ENCODE results near the gene ADSL. TPM values are rescaled to one million over a fixed set of nuclear protein-coding genes. Genes with fewer than 3 reads are reported as not detected.

The ADSL gene
- total RNA-seq, 4 donors from 2014 or later = 32.2 to 163 (median 37.4) TPM

DNA sequence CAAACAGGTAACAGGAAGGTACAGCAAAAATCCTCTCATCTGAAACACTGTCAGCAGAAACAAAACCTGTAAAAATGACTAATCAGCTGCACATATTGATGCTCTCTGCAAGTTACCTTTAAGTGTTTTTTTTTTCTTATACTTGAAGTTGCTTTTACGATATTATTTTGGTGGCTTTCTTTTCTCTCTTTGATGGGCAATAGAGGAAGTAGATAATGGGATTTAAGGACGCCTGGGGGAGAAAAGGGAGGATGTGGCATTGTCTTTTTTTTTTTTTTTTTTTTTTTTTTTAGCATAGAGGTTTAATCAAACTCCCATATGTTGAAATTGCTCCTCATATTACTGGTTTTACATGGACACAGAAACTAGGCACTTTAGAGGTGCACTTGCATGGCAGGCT lies 11.4 kb upstream of the ADSL start:
- Histone ChIP-seq H3K36me3 (no peaks in the 10 kb centered on the region), H3K27me3 (no peaks in the 10 kb centered on the region), H3K4me3 (no peak overlapping the region), H3K9me3 (no peaks in the 10 kb centered on the region), H3K27ac (peak overlapping the region in 1 of 4 donors; percentile 50), H3K4me1 (peaks cover 0 to 8% (median 3%) of the 10 kb centered on the region in 4 donors)
- TF ChIP-seq, protein P1, sequence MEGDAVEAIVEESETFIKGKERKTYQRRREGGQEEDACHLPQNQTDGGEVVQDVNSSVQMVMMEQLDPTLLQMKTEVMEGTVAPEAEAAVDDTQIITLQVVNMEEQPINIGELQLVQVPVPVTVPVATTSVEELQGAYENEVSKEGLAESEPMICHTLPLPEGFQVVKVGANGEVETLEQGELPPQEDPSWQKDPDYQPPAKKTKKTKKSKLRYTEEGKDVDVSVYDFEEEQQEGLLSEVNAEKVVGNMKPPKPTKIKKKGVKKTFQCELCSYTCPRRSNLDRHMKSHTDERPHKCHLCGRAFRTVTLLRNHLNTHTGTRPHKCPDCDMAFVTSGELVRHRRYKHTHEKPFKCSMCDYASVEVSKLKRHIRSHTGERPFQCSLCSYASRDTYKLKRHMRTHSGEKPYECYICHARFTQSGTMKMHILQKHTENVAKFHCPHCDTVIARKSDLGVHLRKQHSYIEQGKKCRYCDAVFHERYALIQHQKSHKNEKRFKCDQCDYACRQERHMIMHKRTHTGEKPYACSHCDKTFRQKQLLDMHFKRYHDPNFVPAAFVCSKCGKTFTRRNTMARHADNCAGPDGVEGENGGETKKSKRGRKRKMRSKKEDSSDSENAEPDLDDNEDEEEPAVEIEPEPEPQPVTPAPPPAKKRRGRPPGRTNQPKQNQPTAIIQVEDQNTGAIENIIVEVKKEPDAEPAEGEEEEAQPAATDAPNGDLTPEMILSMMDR (IDR thresholded peaks at IDR 0.05) = no peak
- no peak for TF ChIP-seq POLR2A (IDR thresholded peaks at IDR 0.05)
- no peak for DNase-seq

DNA sequence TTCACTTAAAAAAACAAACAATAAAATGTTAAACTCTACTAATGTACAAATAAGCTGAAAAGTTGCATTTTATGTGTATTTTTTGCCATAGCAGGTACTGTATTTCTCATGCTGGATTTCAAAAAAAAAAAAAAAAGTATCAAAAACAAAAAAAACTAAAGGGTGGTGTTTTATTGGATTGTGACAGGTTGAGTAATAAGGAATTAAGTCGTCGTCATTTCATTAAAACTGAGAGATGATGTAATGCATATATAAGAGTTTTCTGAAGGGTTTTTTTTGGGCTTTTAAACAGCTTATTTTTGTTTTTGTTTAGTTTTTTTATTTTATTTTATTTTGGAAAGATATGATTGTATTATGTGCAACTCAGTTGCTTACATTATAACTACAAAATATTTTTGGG lies 10.9 kb upstream of the ADSL start:
- TF ChIP-seq POLR2A (IDR thresholded peaks at IDR 0.05) = no peak
- TF ChIP-seq, protein P1 (IDR thresholded peaks at IDR 0.05) = no peak
- H3K36me3 ChIP-seq = no peaks in the 10 kb centered on the region

DNA sequence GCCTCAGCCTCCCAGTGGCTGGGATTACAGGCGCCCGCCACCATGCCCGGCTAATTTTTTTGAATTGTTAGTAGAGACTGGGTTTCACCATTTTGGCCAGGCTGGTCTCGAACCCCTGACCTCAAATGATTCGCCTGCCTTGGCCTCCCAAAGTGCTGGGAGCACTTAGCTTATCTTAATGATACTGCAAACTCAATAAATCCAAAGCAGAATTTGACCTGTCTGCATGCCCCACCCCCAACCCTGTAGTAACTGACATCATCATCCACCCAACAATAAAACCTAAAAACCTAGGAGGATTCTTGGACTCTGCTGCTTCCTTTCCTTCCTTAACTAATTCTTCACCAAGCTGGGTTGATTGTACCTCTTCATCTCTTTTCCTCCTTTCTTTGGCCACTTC lies 6.3 kb upstream of the ADSL start:
- DNase-seq = peak in 1 of 3 donors; percentile 48
- Histone ChIP-seq H3K27me3 (no peaks in the 10 kb centered on the region), H3K27ac (no peak overlapping the region), H3K36me3 (no peaks in the 10 kb centered on the region), H3K4me1 (peaks cover 0 to 7% (median 3%) of the 10 kb centered on the region in 4 donors), H3K4me3 (no peak overlapping the region), H3K9me3 (no peaks in the 10 kb centered on the region)
- TF ChIP-seq POLR2A (IDR thresholded peaks at IDR 0.05) = no peak
- TF ChIP-seq, protein P1 (IDR thresholded peaks at IDR 0.05) = no peak

More for the DNA sequence above, 10.9 kb upstream of the ADSL start:
- Histone ChIP-seq H3K4me3 (no peak overlapping the region), H3K27ac (no peak overlapping the region), H3K27me3 (no peaks in the 10 kb centered on the region), H3K9me3 (no peaks in the 10 kb centered on the region), H3K4me1 (peaks cover 0 to 8% (median 4%) of the 10 kb centered on the region in 4 donors)
- DNase-seq = no peak

DNA sequence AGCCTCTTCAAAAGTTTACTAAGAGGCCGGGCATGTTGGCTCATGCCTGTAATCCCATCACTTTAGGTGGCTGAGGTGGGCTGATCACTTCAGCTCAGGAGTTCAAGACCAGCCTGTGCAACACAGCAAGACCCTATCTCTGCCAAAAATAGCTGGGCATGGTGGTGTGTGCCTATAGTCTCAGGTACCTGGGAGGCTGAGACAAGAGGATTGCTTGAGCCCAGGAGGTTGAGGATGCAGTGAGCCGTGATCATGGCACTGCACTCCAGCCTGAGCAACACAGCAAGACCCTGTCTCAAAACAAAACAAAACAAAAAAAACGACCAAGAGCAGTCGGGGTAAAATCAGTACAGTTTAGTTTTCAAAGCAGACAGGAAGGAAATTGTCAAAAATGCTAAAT lies 4.7 kb upstream of the ADSL start:
- Histone ChIP-seq H3K27ac (no peak overlapping the region), H3K4me3 (no peak overlapping the region), H3K9me3 (no peaks in the 10 kb centered on the region), H3K4me1 (peaks cover 0 to 7% (median 0%) of the 10 kb centered on the region in 4 donors), H3K36me3 (no peaks in the 10 kb centered on the region), H3K27me3 (no peaks in the 10 kb centered on the region)
- TF ChIP-seq, protein P1 (IDR thresholded peaks at IDR 0.05) = no peak
- TF ChIP-seq POLR2A (IDR thresholded peaks at IDR 0.05) = no peak
- peak in 1 of 3 donors; percentile 37 for DNase-seq

DNA sequence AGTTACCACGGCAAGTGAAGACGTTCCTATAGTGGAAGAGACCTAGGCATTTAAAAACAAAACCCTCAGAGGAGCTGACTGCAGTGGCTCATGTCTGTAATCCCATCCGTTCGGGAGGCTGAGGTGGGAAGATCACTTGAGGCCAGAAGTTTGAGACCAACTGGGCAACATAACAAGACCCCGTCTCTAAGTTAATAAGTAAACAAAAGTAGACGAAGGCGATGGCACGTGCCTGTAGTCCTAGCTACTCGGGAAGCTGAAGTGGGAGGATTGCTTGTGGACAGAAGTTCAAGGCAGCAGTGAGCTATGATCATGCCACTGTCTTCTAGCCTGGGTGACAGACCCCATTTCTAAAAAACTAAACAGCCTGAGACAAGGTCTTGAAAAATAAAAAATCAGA lies 3.8 kb upstream of the ADSL start:
- Histone ChIP-seq H3K4me3 (no peak overlapping the region), H3K27me3 (no peaks in the 10 kb centered on the region), H3K27ac (no peak overlapping the region), H3K36me3 (no peaks in the 10 kb centered on the region), H3K4me1 (peaks cover 0 to 13% (median 5%) of the 10 kb centered on the region in 4 donors), H3K9me3 (no peaks in the 10 kb centered on the region)
- no peak for TF ChIP-seq POLR2A (IDR thresholded peaks at IDR 0.05)
- TF ChIP-seq, protein P1 (IDR thresholded peaks at IDR 0.05) = no peak
- peak in 1 of 3 donors; percentile 28 for DNase-seq

DNA sequence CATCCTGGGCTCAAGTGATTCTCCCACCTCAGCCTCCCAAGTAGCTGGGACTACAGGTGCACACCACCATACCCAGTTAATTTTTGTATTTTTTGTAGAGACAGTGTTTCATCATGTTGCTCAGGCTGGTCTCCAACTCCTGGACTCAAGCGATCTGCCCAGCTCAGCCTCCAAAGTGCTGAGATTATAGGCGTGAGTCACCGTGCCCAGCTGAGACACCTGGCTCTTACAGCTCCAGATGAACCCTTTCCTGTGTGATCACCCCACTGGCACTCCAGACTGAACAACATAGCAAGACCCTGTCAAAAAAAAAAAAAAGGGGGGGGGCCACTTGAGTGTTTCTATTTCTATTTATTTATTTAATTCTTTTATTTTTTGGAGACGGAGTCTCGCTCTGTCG lies 1.0 kb upstream of the ADSL start:
- peak in 1 of 3 donors; percentile 73 for DNase-seq
- H3K36me3 ChIP-seq = peaks cover 0 to 12% (median 0%) of the 10 kb centered on the region in 3 donors
- no peak for TF ChIP-seq POLR2A (IDR thresholded peaks at IDR 0.05)
- TF ChIP-seq, protein P1 (IDR thresholded peaks at IDR 0.05) = no peak
- H3K27ac ChIP-seq = peak overlapping the region; percentile 10 to 94 (median 88)
- peak overlapping the region; percentile 61 to 87 (median 76) for H3K4me3 ChIP-seq
- H3K27me3 ChIP-seq = no peaks in the 10 kb centered on the region
- peaks cover 0 to 20% (median 13%) of the 10 kb centered on the region in 4 donors for H3K4me1 ChIP-seq
- H3K9me3 ChIP-seq = no peaks in the 10 kb centered on the region
